NCI-H460 (cell line): Measurements from ENCODE around the gene LRRC75B. TPM values are rescaled to one million over a fixed set of nuclear protein-coding genes. Genes with fewer than 3 reads are reported as not detected.

Source experiments
- DNase-seq: peaks from one replicate; pipeline ENCODE4 v3.0.0-alpha.2; 2016; ENCODE audit warnings: low read depth; ENCODE audit errors: extremely low read depth
- total RNA-seq: library from RNA; depleted of rRNA; stranded (reverse); fragments of >200 nt; shearing (Covaris generic); gene quantifications from 2 replicates; pipeline ENCODE4 v1.2.3, GENCODE V29; 2014

The LRRC75B gene
- total RNA-seq, 1 experiment from 2014 or later: 5.5 TPM

GRCh38 chr22:24587948-24588347, 4.9 kb downstream of the LRRC75B start:
- no peak for DNase-seq

DNA sequence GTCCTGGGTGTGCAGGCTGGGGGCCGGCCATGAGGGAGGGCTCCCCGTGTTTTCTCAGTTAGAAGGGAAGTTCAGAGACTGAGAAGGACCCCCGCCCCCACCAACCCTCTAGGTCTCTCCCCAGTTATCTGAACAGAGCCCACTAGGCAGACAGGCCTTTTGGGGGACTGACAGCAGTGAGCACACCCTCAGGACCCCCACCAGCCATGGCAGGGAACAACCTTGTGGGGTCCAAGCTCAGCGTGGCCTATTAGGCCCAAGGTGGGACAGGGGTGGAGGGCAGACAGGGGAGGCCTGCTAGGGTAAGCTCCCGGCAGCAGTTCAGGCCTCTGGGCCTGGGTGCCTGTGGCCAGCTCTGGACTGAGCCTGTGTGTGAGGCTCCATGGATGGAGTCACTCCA, 5.6 kb downstream of the LRRC75B start:
- DNase-seq: no peak

- no peak for DNase-seq
Observed at GRCh38 chr22:24585927-24586546, 6.8 kb downstream of the LRRC75B start.

DNA sequence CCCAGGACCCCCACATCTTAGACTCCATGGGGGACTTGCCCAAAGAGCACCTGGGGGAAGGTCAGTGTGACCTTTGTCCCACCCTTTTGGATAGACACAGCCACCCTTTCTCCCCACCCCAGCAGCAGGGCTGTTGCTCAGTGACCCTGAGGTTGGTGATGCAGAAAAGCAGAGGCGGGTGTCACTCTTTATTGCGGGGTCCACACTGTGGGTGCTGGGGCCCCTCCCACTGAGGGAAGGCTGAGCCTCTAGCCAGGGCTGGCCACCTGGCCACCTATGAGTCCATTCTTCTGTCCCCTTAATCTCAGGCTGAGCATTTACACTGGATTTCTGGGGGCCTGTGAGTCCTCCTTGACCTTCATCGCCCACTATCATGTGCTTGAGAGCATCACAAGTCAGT, 7.4 kb downstream of the LRRC75B start:
- no peak for DNase-seq

- DNase-seq: no peak
Observed at GRCh38 chr22:24584871-24585411, 7.9 kb downstream of the LRRC75B start.

DNA sequence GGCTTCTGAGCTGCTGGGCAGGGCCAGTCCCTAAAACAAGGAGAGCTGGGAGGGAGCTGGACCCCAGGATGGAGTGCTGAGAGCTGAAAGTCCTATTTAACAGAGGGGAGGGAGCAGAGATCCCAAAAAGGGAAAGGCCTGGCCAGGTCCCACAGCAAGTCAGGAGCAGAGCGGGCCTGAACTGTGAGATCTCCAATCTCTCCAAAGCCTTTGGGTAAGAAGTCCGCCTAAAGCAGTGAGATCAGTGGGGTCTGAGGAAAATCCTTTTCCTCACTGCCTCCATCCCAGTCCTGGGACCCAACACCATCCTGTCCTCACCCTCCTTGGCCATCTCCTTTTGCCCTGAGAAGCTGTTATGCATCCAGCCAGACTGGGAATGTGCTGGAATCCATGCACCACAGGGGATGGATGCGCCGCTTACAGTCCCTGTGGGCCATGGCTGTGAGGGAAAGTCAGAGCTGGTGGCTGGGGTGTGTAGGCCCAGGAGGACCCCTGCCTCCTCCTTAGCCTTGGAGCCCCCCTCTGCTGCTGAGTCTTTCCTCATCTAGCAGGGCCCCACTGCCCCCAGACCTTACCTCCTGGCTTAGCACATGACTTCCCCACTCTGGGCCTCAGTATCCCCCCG, 8.6 kb downstream of the LRRC75B start:
- DNase-seq: no peak

DNA sequence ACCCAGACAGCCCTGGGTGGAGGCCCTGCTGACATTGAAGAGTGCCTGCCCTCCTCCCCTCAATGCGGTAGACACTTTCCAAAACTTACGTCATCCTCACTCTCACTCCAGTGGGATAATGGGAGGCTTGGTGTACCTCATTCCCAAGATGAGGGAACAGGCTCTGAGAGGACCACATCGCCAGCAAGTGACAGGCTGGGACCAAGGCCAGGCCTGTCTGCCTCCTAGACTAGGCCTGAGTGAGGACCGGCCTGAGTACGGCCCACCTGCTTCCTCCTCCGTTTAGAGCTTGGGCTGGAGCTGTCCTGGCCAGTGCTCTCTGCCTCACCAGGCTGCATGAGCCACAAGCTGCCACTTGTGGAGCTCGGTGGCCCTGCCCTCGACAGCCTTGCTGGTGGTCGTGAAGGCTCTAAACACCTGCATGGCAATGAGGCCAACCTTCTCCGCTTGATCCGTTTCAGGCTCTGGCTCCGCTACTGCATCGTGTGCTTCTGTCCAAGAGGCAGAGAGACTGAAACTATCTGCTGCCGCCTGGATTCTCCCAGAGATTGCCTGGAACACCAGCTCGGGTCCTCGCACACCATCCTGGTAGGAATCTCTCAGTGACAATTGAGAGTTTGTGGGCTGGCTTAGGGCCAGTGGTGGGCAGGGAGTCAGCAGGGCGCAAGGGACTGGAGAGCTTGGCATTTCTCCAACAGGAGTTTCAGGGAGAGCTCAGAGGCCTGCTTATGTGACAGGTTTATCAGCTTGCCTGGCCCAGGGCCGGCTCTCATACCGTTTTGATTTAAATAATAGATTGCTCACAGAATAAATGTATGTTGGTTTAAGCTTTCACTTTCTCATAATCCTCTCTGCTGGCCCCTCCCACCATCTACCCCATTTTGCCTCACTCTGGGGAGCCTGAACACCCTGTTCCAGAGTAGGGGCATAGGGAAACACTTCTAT, 9.4 kb downstream of the LRRC75B start:
- DNase-seq: no peak

- no peak for DNase-seq
Observed at GRCh38 chr22:24582056-24582814, 10.6 kb downstream of the LRRC75B start.

- no peak for DNase-seq
Observed at GRCh38 chr22:24580276-24580675, 12.6 kb downstream of the LRRC75B start.

GRCh38 chr22:24579258-24579601, 13.6 kb downstream of the LRRC75B start:
- DNase-seq: no peak

DNA sequence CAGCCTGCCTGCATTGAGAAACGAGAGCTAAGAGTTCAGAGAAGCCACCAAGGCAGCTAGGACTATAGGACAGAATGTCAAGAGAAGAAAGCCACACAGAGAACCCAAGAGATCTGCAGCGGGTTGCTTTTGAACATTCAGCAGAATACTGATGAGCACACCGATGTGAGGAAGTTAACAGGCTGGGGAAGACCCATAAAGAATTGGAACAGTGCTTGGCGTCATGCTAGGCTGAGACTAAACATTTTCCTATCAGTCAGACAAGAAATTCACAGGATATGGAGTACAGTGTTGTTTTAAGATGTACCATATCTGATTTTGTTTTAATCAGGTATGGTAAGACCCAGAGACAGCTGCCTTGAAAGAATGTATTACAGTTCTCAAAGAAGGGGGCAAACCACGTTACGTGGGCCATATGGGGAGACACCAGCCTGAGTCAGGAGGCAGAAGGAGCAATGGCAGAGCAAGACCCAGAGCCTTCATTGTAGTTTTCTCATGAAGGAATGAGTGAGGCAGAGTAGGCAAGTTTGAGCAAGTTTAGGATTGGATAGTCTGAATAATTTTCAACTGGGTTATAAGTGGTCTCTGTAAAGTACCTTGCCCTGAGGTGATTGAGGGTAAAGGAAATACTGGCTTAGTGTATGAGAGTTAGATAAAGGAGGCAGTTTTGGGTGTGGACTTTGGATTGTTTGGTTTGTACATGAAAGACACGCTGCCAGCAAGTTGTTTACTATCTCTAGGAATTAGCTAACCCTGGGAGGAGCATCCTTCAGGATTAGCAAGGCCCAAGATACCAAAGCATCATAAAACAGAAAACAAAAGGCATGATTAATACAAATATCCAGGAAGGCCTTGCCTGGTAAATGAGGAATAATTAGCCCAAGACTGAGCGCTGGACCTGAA, 14.3 kb downstream of the LRRC75B start:
- no peak for DNase-seq

DNA sequence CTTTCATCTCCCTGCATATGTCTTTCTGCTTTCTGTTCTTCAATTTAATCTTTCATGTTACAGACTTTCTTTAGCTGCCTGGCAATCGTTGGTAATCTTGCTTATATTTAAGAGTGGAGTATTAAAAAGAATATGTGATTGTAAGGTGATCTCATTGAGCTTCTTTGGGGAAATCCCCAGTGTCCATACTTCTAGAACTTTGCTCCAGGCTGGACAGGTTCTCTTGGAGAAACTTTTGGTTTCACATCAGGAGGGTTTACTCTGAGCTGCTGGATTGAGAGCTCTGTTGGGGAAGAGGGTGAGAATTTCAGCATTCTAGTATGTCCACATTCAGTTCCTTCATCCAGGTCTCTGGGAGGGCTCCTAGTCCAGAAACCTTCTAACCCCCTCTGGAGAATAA, 16.1 kb downstream of the LRRC75B start:
- DNase-seq: no peak

GRCh38 chr22:24571266-24571665, 21.6 kb downstream of the LRRC75B start:
- no peak for DNase-seq

GRCh38 chr22:24567668-24568067, 25.2 kb downstream of the LRRC75B start:
- DNase-seq: no peak

DNA sequence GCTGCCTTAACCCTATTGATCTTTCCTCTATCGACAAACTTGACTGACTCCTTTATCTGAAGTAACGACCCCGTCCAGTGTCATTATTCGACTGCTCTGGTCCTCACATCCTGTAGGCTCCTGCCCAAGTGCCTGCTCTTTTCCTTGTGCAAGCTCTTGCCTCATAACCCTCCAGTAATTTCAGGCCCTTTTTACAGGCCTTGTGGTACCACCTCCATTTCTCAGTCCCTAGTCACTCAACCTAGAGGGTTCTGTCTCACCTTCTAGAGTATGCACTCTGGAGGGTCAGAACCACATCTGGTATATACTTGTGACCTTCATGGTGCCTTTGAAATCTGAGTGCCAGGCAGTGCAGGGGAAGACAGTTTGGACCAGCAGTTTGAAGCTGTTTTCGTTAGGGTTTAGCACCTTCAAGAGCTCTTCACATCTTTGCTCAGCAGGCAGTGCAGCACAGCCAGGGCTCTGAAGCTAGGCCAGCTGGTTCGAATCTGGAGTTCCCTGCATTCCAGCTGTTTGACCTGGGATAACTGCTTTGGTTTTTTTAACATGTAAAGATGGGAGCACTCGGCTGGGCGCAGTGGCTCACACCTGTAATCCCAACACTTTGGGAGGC, 25.9 kb downstream of the LRRC75B start:
- DNase-seq: no peak

DNA sequence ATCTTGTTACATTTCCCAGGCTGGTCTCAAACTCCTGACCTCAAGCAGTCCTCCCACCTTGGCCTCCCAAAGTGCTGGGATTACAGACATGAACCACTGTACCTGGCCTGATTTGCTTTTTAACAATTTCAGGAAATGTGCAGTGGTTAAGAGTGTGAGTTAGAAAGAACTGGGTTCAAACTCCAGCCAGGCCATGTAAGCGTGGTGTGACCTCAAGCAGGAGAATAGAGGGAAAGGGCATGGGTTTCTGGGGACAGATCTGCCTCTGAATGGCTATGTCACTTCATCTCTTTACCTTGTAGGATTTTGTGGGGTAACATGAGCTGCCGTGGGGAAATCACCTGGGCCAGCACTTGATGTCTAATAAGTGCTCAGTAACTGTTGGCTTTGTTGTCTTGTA, 27.8 kb downstream of the LRRC75B start:
- DNase-seq: no peak

- no peak for DNase-seq
Observed at GRCh38 chr22:24564376-24565058, 28.4 kb downstream of the LRRC75B start.

DNA sequence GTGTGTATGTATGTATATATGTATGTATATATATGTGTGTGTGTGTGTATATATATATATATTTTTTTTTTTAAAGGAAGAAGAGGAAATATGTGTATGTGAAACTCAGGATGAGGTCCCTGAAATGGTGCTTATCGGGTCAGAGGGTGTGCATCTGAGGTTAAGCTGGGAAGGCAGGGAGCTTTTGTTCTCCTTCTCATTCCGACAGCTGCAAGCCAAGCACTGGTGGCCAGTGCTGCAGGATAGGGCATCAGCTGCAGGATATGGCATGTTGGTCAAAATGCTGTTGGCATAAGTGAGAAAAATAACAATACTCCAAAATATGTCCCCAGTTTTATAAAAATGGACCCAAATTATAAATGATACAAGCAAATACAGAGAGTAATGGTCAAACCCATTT, 29.6 kb downstream of the LRRC75B start:
- no peak for DNase-seq

DNA sequence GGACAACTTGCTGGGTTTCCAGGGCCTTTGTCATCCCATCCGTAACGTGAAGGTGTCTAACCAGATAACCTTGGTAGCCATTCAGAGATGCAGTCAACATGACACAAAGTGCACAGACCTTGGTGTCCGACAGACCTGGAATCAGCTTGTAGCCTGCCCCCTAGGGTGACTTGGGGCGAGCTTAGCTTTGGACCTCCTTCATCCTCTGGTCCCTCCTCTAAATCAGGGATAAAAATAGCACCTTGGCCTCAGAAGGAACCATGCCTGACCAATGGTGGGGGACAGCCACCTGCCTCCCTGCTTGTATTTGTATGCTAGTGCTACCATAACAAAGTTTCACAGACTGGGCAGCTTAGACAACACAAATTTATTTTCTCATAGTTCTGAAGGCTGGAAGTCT, 33.4 kb downstream of the LRRC75B start:
- DNase-seq: no peak
